IMR-90 (cell line): Measurements from ENCODE around the gene CAMTA1. TPM values are rescaled to one million over a fixed set of nuclear protein-coding genes. Genes with fewer than 3 reads are reported as not detected.

Experiments
- ATAC-seq: fragments of 200-7000 bp; cut with Tn5 transposase; 2 replicates; pipeline ENCODE4 v1.9.1; 2020; ENCODE audit warnings: low read depth, mild to moderate bottlenecking, moderate library complexity
- BruUV-seq: library from RNA; stranded (reverse); fragments of 400-500 nt; replicated peaks from 2 replicates; lab custom pipeline; 2021; lab: Mats Ljungman, UMichigan
- CTCF ChIA-PET: fragments of 300-600 bp; formaldehyde crosslinking; extraction: SDS; loops from one replicate; lab custom pipeline; 2021; ENCODE audit warnings: antibody characterized with exemption; lab: Yijun Ruan, JAX
- POLR2A ChIA-PET: fragments of 300-600 bp; sonication (Branson Sonifier 250); formaldehyde crosslinking; loops from one replicate; lab custom pipeline; 2022; ENCODE audit warnings: antibody characterized with exemption; ENCODE audit not compliant: unreplicated experiment; lab: Charles Lee
- DNase-seq: peaks from one replicate; pipeline ENCODE4 v3.0.0; 2013
- H2AFZ ChIP-seq: replicated peaks from 2 replicates; pipeline ENCODE3; 2013; ENCODE audit warnings: low read length, mild to moderate bottlenecking; ENCODE audit not compliant: poor library complexity
- H2AK5ac ChIP-seq: 2 replicates; pipeline ENCODE4 v1.6.1; 2013; ENCODE audit warnings: low read depth, low read length, inconsistent platforms
- H2AK9ac ChIP-seq: replicated peaks from 2 replicates; pipeline ENCODE3; 2013; ENCODE audit warnings: mild to moderate bottlenecking, low read depth, low read length, moderate library complexity; ENCODE audit not compliant: poor library complexity
- H2BK120ac ChIP-seq: 2 replicates; pipeline ENCODE4 v1.6.1; 2013; ENCODE audit warnings: low read depth, low read length, inconsistent platforms
- H2BK15ac ChIP-seq: 3 replicates; pipeline ENCODE4 v1.6.1; 2013; ENCODE audit warnings: low read depth, low read length, inconsistent platforms
- H2BK20ac ChIP-seq: 2 replicates; pipeline ENCODE4 v1.6.1; 2013; ENCODE audit warnings: low read depth, mild to moderate bottlenecking, inconsistent platforms, low read length, moderate library complexity
- H2BK5ac ChIP-seq: 2 replicates; pipeline ENCODE4 v1.6.1; 2013; ENCODE audit warnings: mild to moderate bottlenecking, low read depth, low read length, inconsistent platforms; ENCODE audit not compliant: poor library complexity, severe bottlenecking
- H3K14ac ChIP-seq: replicated peaks from 2 replicates; pipeline ENCODE4 v1.6.1; 2013; ENCODE audit warnings: low read depth, low read length, inconsistent platforms
- H3K18ac ChIP-seq: 2 replicates; pipeline ENCODE4 v1.6.1; 2013; ENCODE audit warnings: low read depth, low read length, control low read depth
- H3K23ac ChIP-seq: 2 replicates; pipeline ENCODE4 v1.6.1; 2013; ENCODE audit warnings: low read depth, low read length, inconsistent platforms
- H3K27ac ChIP-seq: 2 replicates; pipeline ENCODE4 v1.5.1; 2013; ENCODE audit warnings: mild to moderate bottlenecking, control low read depth, low read length; ENCODE audit not compliant: insufficient read depth
- H3K27me3 ChIP-seq: 2 replicates; pipeline ENCODE4 v1.6.1; 2013; ENCODE audit warnings: low read length; ENCODE audit not compliant: control insufficient read depth, insufficient read depth
- H3K36me3 ChIP-seq: 2 replicates; pipeline ENCODE4 v1.6.1; 2013; ENCODE audit warnings: low read length, mixed read lengths; ENCODE audit not compliant: control insufficient read depth, insufficient read depth
- H3K4ac ChIP-seq: 2 replicates; pipeline ENCODE4 v1.6.1; 2013; ENCODE audit warnings: low read depth, low read length, inconsistent platforms
- H3K4me1 ChIP-seq: 2 replicates; pipeline ENCODE4 v1.6.1; 2013; ENCODE audit warnings: low read length, mixed read lengths; ENCODE audit not compliant: control insufficient read depth, insufficient read depth
- H3K4me2 ChIP-seq: 2 replicates; pipeline ENCODE4 v1.6.1; 2013; ENCODE audit warnings: low read depth, mild to moderate bottlenecking, control low read depth, low read length, moderate library complexity
- H3K4me3 ChIP-seq: 2 replicates; pipeline ENCODE4 v1.5.1; 2013; ENCODE audit warnings: low read depth, mild to moderate bottlenecking, control low read depth, low read length, moderate library complexity; ENCODE audit not compliant: insufficient read depth
- H3K56ac ChIP-seq: 2 replicates; pipeline ENCODE4 v1.6.1; 2013; ENCODE audit warnings: low read length, inconsistent platforms; ENCODE audit not compliant: insufficient read depth; ENCODE audit errors: extremely low read depth
- H3K79me1 ChIP-seq, 2 experiments: 2 replicates each; pipeline ENCODE4 v1.6.1; 2013; ENCODE audit warnings: low read length in 2 of 2, inconsistent platforms in 1 of 2, low read depth in 1 of 2
- H3K9ac ChIP-seq: 2 replicates; pipeline ENCODE4 v1.6.1; 2013; ENCODE audit warnings: low read depth, low read length, control low read depth
- H3K9me1 ChIP-seq: 2 replicates; pipeline ENCODE4 v1.6.1; 2013; ENCODE audit warnings: low read length, inconsistent platforms; ENCODE audit not compliant: insufficient read depth
- H3K9me3 ChIP-seq: 2 replicates; pipeline ENCODE4 v1.6.1; 2013; ENCODE audit warnings: low read length; ENCODE audit not compliant: control insufficient read depth, insufficient read depth
- H4K20me1 ChIP-seq: 2 replicates; pipeline ENCODE4 v1.6.1; 2013; ENCODE audit warnings: low read length, inconsistent platforms; ENCODE audit not compliant: insufficient read depth
- H4K5ac ChIP-seq: 2 replicates; pipeline ENCODE4 v1.6.1; 2013; ENCODE audit warnings: mild to moderate bottlenecking, low read depth, low read length, control low read depth
- H4K8ac ChIP-seq, 2 experiments: 2 replicates each; pipeline ENCODE4 v1.6.1; 2013; ENCODE audit warnings: low read depth in 2 of 2, low read length in 2 of 2, control low read depth in 1 of 2, inconsistent platforms in 1 of 2
- H4K91ac ChIP-seq: 2 replicates; pipeline ENCODE4 v1.6.1; 2013; ENCODE audit warnings: low read depth, low read length, inconsistent platforms; ENCODE audit not compliant: insufficient read depth
- BHLHE40 ChIP-seq: fragments of 150-350 bp; IDR thresholded peaks from 2 replicates; pipeline ENCODE4 v1.6.1; 2016; ENCODE audit warnings: mild to moderate bottlenecking, low read depth, low read length
- CEBPB ChIP-seq: IDR thresholded peaks from 2 replicates; pipeline ENCODE4 v1.6.1; 2012; ENCODE audit warnings: low read depth, low read length, improper control_type of control experiment
- CHD1 ChIP-seq: IDR thresholded peaks from 2 replicates; pipeline ENCODE4 v1.6.1; 2012; ENCODE audit warnings: low read depth, low read length, improper control_type of control experiment
- CTCF ChIP-seq: conservative IDR thresholded peaks from 2 replicates; pipeline ENCODE4 v1.5.1; 2012; ENCODE audit warnings: mild to moderate bottlenecking, low read depth, low read length, improper control_type of control experiment
- ELK1 ChIP-seq: fragments of 150-350 bp; IDR thresholded peaks from 2 replicates; pipeline ENCODE4 v1.6.1; 2016; ENCODE audit warnings: low read depth, mild to moderate bottlenecking, low read length, moderate library complexity, borderline replicate concordance
- FOS ChIP-seq: fragments of 150-350 bp; IDR thresholded peaks from 2 replicates; pipeline ENCODE4 v1.6.1; 2016; ENCODE audit warnings: low read depth, low read length
- MAFK ChIP-seq: IDR thresholded peaks from 2 replicates; pipeline ENCODE4 v1.6.1; 2012; ENCODE audit warnings: low read depth, low read length, improper control_type of control experiment
- MAZ ChIP-seq: IDR thresholded peaks from 2 replicates; pipeline ENCODE4 v1.6.1; 2012; ENCODE audit warnings: low read depth, mild to moderate bottlenecking, low read length, improper control_type of control experiment, moderate library complexity, borderline replicate concordance
- MXI1 ChIP-seq: IDR thresholded peaks from 2 replicates; pipeline ENCODE4 v1.6.1; 2012; ENCODE audit warnings: low read depth, mild to moderate bottlenecking, low read length, moderate library complexity, borderline replicate concordance
- NFE2L2 ChIP-seq: fragments of 150-350 bp; IDR thresholded peaks from 2 replicates; pipeline ENCODE4 v1.6.1; 2016; ENCODE audit warnings: low read depth, mild to moderate bottlenecking, low read length
- POLR2A ChIP-seq: IDR thresholded peaks from 2 replicates; pipeline ENCODE4 v1.6.1; 2012; ENCODE audit warnings: mild to moderate bottlenecking, low read depth, low read length
- RAD21 ChIP-seq: IDR thresholded peaks from 2 replicates; pipeline ENCODE4 v1.6.1; 2012; ENCODE audit warnings: low read length, improper control_type of control experiment
- RCOR1 ChIP-seq: IDR thresholded peaks from 2 replicates; pipeline ENCODE4 v1.6.1; 2012; ENCODE audit warnings: mild to moderate bottlenecking, low read length, improper control_type of control experiment; ENCODE audit not compliant: insufficient replicate concordance
- RFX5 ChIP-seq: IDR thresholded peaks from 2 replicates; pipeline ENCODE4 v1.8.0; 2012; ENCODE audit warnings: low read depth, mild to moderate bottlenecking, low read length, moderate library complexity
- SMC3 ChIP-seq: fragments of 150-350 bp; IDR thresholded peaks from 2 replicates; pipeline ENCODE4 v1.6.1; 2016; ENCODE audit warnings: low read depth, mild to moderate bottlenecking, antibody characterized with exemption, low read length, moderate library complexity
- USF2 ChIP-seq: fragments of 150-350 bp; IDR thresholded peaks from 2 replicates; pipeline ENCODE4 v1.6.1; 2017; ENCODE audit warnings: mild to moderate bottlenecking, antibody characterized with exemption, low read length, low read depth
- WGBS, 2 experiments: methylation state at CpG; one replicate each; pipeline versions ENCODE4 v1.1.5 to v1.1.7; 2013; ENCODE audit warnings: missing lambda C conversion rate in 2 of 2; ENCODE audit not compliant: insufficient read length in 1 of 2; ENCODE audit errors: extremely low coverage in 2 of 2; 5-methylcytosine and 5-hydroxymethylcytosine counted together
- dilution Hi-C: fragments of 300-500 bp; cut with HindIII; formaldehyde crosslinking; loops from one replicate; pipeline ENCODE4 v1.14.3; 2018; ENCODE audit warnings: low sequenced_read_pairs; ENCODE audit not compliant: unreplicated experiment
- in situ Hi-C: fragments of 300-500 bp; cut with MboI; formaldehyde crosslinking; loops from 3 replicates; pipeline ENCODE4 v1.14.3; 2019; ENCODE audit warnings: low sequenced_read_pairs, inconsistent platforms, mixed read lengths
- intact Hi-C: fragments of 100-400 bp; cut with micrococcal nuclease; formaldehyde crosslinking; loops from 2 replicates; pipeline ENCODE4 v1.10.0; 2022
- polyA plus RNA-seq, 3 experiments: library from polyadenylated mRNA; depleted of rRNA; stranded (reverse); fragments of >200 nt; gene quantifications; 2 replicates each; pipeline ENCODE4 v1.2.3, GENCODE V29; 2012; ENCODE audit warnings: low replicate concordance in 1 of 3
- total RNA-seq: library from RNA; depleted of rRNA; stranded (reverse); fragments of >200 nt; gene quantifications from 2 replicates; pipeline ENCODE4 v1.2.3, GENCODE V29; 2012

CAMTA1 gene
- total and polyA plus RNA-seq, 2 of the 4 experiments (the other 2 are of a cell fraction) = 35.5 to 74.3 TPM

- intact Hi-C loops (no loop called here), in situ Hi-C loops (no loop called here), dilution Hi-C loops (no loop called here)
- Histone ChIP-seq H2AFZ (no peak overlapping the region), H3K4ac (no peak overlapping the region), H2BK15ac (no peak overlapping the region), H3K27me3 (no peaks in the 10 kb centered on the region), H3K79me1 (no peaks in the 10 kb centered on the region), H3K27ac (no peak overlapping the region), H2AK9ac (no peak overlapping the region), H2BK20ac (no peak overlapping the region), H4K8ac (no peak overlapping the region), H3K4me2 (no peak overlapping the region), H3K56ac (no peak overlapping the region), H3K9me3 (peaks cover 2% of the 10 kb centered on the region; the same call in 1 of the 2 replicates), H4K5ac (no peak overlapping the region), H2AK5ac (no peak overlapping the region), H3K4me3 (no peak overlapping the region), H4K91ac (no peak overlapping the region), H3K36me3 (no peaks in the 10 kb centered on the region), H4K20me1 (no peaks in the 10 kb centered on the region), H2BK120ac (no peak overlapping the region), H3K18ac (no peak overlapping the region), H3K23ac (no peak overlapping the region), H2BK5ac (no peak overlapping the region), H3K9me1 (no peaks in the 10 kb centered on the region), H3K9ac (no peak overlapping the region), H3K4me1 (no peaks in the 10 kb centered on the region), H3K14ac (no peak overlapping the region)
- WGBS, 2 experiments = 91% methylated on average over 7 of the region's 11 CpGs; no CpG with 5 or more reads in 1 of the 2 experiments
- POLR2A ChIA-PET = no interaction called here
- TF ChIP-seq NFE2L2 (no peak), SMC3 (no peak), MXI1 (no peak), CEBPB (no peak), RFX5 (no peak), MAFK (no peak), CTCF (no peak), USF2 (no peak), RCOR1 (no peak), ELK1 (no peak), MAZ (no peak), BHLHE40 (no peak), POLR2A (no peak), RAD21 (no peak), CHD1 (no peak), FOS (no peak)
- no peak for ATAC-seq
- CTCF ChIA-PET = no interaction called here
- no peak for DNase-seq
- BruUV-seq = no TSS peak
Measured at GRCh38 chr1:7535016-7535415, 749.8 kb downstream of the CAMTA1 start.
